Measurements from ENCODE around the gene GNRH2. TPM values are rescaled to one million over a fixed set of nuclear protein-coding genes. Genes with fewer than 3 reads are reported as not detected.

GNRH2 gene
- total and polyA plus RNA-seq, 8 donors: 1.4 to 8.0 TPM; not detected in 6

GRCh38 chr20:3093861-3094361 lies 50.5 kb downstream of the GNRH2 start:
- Histone ChIP-seq H3K36me3 (no peaks in the 10 kb centered on the region), H3K4me3 (no peak overlapping the region), H3K9me3 (no peaks in the 10 kb centered on the region), H3K27ac (no peak overlapping the region), H3K4me1 (peaks cover 0 to 14% (median 8%) of the 10 kb centered on the region in 4 donors), H3K27me3 (peaks cover 6 to 57% (median 21%) of the 10 kb centered on the region in 3 donors)
- whole genome bisulfite sequencing, 5 donors: 31 to 52% (median 50%) methylated on average over 9 to 10 of the region's 10 CpGs
- DNase-seq: no peak
- intact Hi-C loops (cut with DNase I; ENCODE audit: low total_unique reads): no loop called here
- TF ChIP-seq POLR2AphosphoS5 (IDR thresholded peaks at IDR 0.05) (no peak), POLR2A (IDR thresholded peaks at IDR 0.05) (no peak), CTCF (IDR thresholded peaks at IDR 0.05) (no peak), EP300 (IDR thresholded peaks at IDR 0.05) (no peak)

DNA sequence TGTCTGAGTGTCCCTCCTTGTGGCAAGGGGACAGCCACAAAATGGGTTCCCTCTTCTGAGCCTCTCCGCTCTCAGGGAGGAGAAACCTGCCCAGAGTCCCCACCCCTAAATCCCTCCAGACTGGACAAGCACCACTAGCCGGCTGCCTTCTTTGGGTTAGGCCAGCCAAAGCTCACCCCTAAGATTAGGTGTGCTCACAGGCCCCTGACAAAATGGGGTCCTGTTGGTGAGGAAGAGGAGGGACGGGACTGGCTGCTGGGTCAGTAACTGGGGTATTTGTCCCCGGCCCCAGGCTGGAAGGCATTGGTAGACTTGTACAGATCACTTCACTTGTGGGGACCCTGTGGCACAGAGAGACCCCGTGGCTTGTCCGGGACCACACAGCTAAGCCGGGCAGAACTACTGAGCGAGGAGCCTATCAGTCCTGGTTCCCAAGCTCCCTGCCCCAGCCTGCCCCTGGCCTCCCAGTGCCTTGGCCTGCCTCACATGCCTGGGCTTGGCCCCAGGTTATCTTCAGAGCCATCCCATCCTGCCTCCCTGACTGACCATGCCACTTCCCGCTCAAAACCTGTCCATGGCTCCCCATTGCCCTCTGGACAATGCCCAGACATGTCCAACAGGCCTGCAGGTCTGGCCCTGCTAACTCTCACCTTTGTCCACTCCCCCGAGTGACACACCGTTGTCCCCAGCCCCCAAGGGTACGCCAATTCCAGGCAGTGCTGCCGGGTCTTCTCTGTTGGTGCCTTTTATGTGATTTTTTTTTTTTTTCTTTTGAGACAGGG lies 51.6 kb downstream of the GNRH2 start:
- Histone ChIP-seq H3K27ac (no peak overlapping the region), H3K27me3 (peaks cover 6 to 52% (median 21%) of the 10 kb centered on the region in 3 donors), H3K4me1 (peaks cover 0 to 14% (median 8%) of the 10 kb centered on the region in 4 donors), H3K9me3 (no peaks in the 10 kb centered on the region), H3K4me3 (no peak overlapping the region), H3K36me3 (no peaks in the 10 kb centered on the region)
- intact Hi-C loops (cut with DNase I; ENCODE audit: low total_unique reads): no loop called here
- 87 to 93% (median 89%) methylated on average over 12 to 13 of the region's 13 CpGs for WGBS, 5 donors
- TF ChIP-seq CTCF (IDR thresholded peaks at IDR 0.05) (no peak), EP300 (IDR thresholded peaks at IDR 0.05) (no peak), POLR2A (IDR thresholded peaks at IDR 0.05) (no peak), POLR2AphosphoS5 (IDR thresholded peaks at IDR 0.05) (no peak)
- DNase-seq: no peak

Other genes with a start within 250 kb of the GNRH2 start
- gene CPXM1, start 243.0 kb upstream of the GNRH2 start, total RNA-seq: 10 to 100 TPM in 1 of 5 donors, 1 to 10 TPM in 1, not detected in 3; 1.2 to 16.2 TPM
- gene CPXM1, start 243.0 kb upstream of the GNRH2 start, polyA plus RNA-seq: 1 to 10 TPM in 1 of 3 donors, under 1 TPM in 2; 0.50 to 1.2 (median 0.92) TPM
- not detected for gene C20orf141, start 228.6 kb upstream of the GNRH2 start, total RNA-seq
- gene C20orf141, start 228.6 kb upstream of the GNRH2 start, polyA plus RNA-seq: not detected
- under 1 TPM in 1 of 5 donors, not detected in 4; 0.18 TPM for gene TMEM239, start 227.3 kb upstream of the GNRH2 start, total RNA-seq
- not detected for gene TMEM239, start 227.3 kb upstream of the GNRH2 start, polyA plus RNA-seq
- gene PCED1A, start 203.0 kb upstream of the GNRH2 start, total RNA-seq: 100 to 1,000 TPM in 2 of 5 donors, 10 to 100 TPM in 3; 10.3 to 166 (median 44.9) TPM
- gene PCED1A, start 203.0 kb upstream of the GNRH2 start, polyA plus RNA-seq: 10 to 100 TPM; 43.0 to 65.0 (median 44.1) TPM
- 10 to 100 TPM in 4 of 5 donors, 1 to 10 TPM in 1; 5.8 to 23.7 (median 20.6) TPM for gene VPS16, start 202.9 kb upstream of the GNRH2 start, total RNA-seq
- 10 to 100 TPM; 31.4 to 53.0 (median 42.6) TPM for gene VPS16, start 202.9 kb upstream of the GNRH2 start, polyA plus RNA-seq
- 100 to 1,000 TPM in 1 of 5 donors, 10 to 100 TPM in 4; 19.7 to 157 (median 56.7) TPM for gene PTPRA, start 170.1 kb upstream of the GNRH2 start, total RNA-seq
- gene PTPRA, start 170.1 kb upstream of the GNRH2 start, polyA plus RNA-seq: 10 to 100 TPM in 1 of 3 donors, 1 to 10 TPM in 2; 8.1 to 15.9 (median 9.2) TPM
- 100 to 1,000 TPM in 1 of 5 donors, 10 to 100 TPM in 3, 1 to 10 TPM in 1; 4.5 to 102 (median 34.5) TPM for gene MRPS26, start 2.4 kb downstream of the GNRH2 start, total RNA-seq
- 10 to 100 TPM; 65.4 to 82.8 (median 74.3) TPM for gene MRPS26, start 2.4 kb downstream of the GNRH2 start, polyA plus RNA-seq
- gene OXT, start 28.0 kb downstream of the GNRH2 start, total RNA-seq: not detected
- under 1 TPM in 1 of 3 donors, not detected in 2; 0.45 TPM for gene OXT, start 28.0 kb downstream of the GNRH2 start, polyA plus RNA-seq
- not detected for gene AVP, start 41.1 kb downstream of the GNRH2 start, total RNA-seq
- not detected for gene AVP, start 41.1 kb downstream of the GNRH2 start, polyA plus RNA-seq
- 10 to 100 TPM in 4 of 5 donors, not detected in 1; 17.4 to 24.0 (median 19.6) TPM for gene FASTKD5, start 116.2 kb downstream of the GNRH2 start, total RNA-seq
- 1 to 10 TPM; 6.0 to 7.5 (median 7.3) TPM for gene FASTKD5, start 116.2 kb downstream of the GNRH2 start, polyA plus RNA-seq
- 1 to 10 TPM in 4 of 5 donors, not detected in 1; 3.6 to 6.2 (median 4.7) TPM for gene UBOX5, start 116.2 kb downstream of the GNRH2 start, total RNA-seq
- gene UBOX5, start 116.2 kb downstream of the GNRH2 start, polyA plus RNA-seq: 1 to 10 TPM; 2.7 to 3.4 (median 3.0) TPM
- gene LZTS3, start 129.9 kb downstream of the GNRH2 start, total RNA-seq: 10 to 100 TPM in 4 of 5 donors, 1 to 10 TPM in 1; 5.3 to 36.6 (median 22.3) TPM
- 10 to 100 TPM in 2 of 3 donors, 1 to 10 TPM in 1; 8.6 to 16.6 (median 12.7) TPM for gene LZTS3, start 129.9 kb downstream of the GNRH2 start, polyA plus RNA-seq
- 100 to 1,000 TPM in 1 of 5 donors, 10 to 100 TPM in 3, 1 to 10 TPM in 1; 2.3 to 108 (median 49.1) TPM for gene DDRGK1, start 161.1 kb downstream of the GNRH2 start, total RNA-seq
- 10 to 100 TPM; 45.5 to 80.8 (median 55.6) TPM for gene DDRGK1, start 161.1 kb downstream of the GNRH2 start, polyA plus RNA-seq
- gene ITPA, start 165.9 kb downstream of the GNRH2 start, total RNA-seq: 10 to 100 TPM; 11.1 to 57.1 (median 36.9) TPM
- 100 to 1,000 TPM in 1 of 3 donors, 10 to 100 TPM in 2; 58.8 to 105 (median 78.9) TPM for gene ITPA, start 165.9 kb downstream of the GNRH2 start, polyA plus RNA-seq
- 10 to 100 TPM in 1 of 5 donors, 1 to 10 TPM in 2, under 1 TPM in 1, not detected in 1; 0.37 to 22.3 (median 7.8) TPM for gene SLC4A11, start 195.6 kb downstream of the GNRH2 start, total RNA-seq
- 10 to 100 TPM in 1 of 3 donors, under 1 TPM in 2; 0.46 to 11.2 (median 0.87) TPM for gene SLC4A11, start 195.6 kb downstream of the GNRH2 start, polyA plus RNA-seq